PC-9 (cell line): ENCODE data around the gene RNF5. TPM values are rescaled to one million over a fixed set of nuclear protein-coding genes. Genes with fewer than 3 reads are reported as not detected.
A peak's percentile ranks its signal among the peaks of the same experiment; 100 is the strongest.

Experiments
- BruUV-seq: library from RNA; stranded (reverse); fragments of 400-500 nt; replicated peaks from 2 replicates; lab custom pipeline; 2021; lab: Mats Ljungman, UMichigan
- CTCF ChIA-PET: fragments of 300-600 bp; sonication (Branson Sonifier 250); formaldehyde crosslinking; loops from one replicate; lab custom pipeline; 2022; ENCODE audit warnings: antibody characterized with exemption; lab: Charles Lee
- POLR2A ChIA-PET: fragments of 300-600 bp; sonication (Branson Sonifier 250); formaldehyde crosslinking; loops from one replicate; lab custom pipeline; 2022; ENCODE audit warnings: antibody characterized with exemption; ENCODE audit not compliant: unreplicated experiment; lab: Charles Lee
- DNase-seq, 2 experiments: peaks; one replicate each; pipeline versions ENCODE4 v3.0.0 to v3.0.0-alpha.2; 2015 to 2022; ENCODE audit warnings: mixed read lengths in 1 of 2
- H2AFZ ChIP-seq: fragments of 200-600 bp; sonication (generic); 2 replicates; pipeline ENCODE4 v1.8.1; 2017; ENCODE audit warnings: antibody characterized with exemption
- H3F3A ChIP-seq: fragments of 200-600 bp; sonication (generic); 2 replicates; pipeline ENCODE4 v1.8.1; 2017; ENCODE audit warnings: antibody characterized with exemption, mild to moderate bottlenecking, low read depth; ENCODE audit not compliant: insufficient read depth
- H3K27ac ChIP-seq: fragments of 200-600 bp; sonication (generic); 2 replicates; pipeline ENCODE4 v1.6.1; 2016; ENCODE audit warnings: mixed run types
- H3K27me3 ChIP-seq: fragments of 200-600 bp; sonication (generic); 2 replicates; pipeline ENCODE4 v1.6.1; 2016; ENCODE audit warnings: low read depth, mixed run types; ENCODE audit not compliant: insufficient read depth
- H3K36me3 ChIP-seq: fragments of 200-600 bp; sonication (generic); 2 replicates; pipeline ENCODE4 v1.6.1; 2016; ENCODE audit warnings: low read depth, mixed run types
- H3K4me1 ChIP-seq: fragments of 200-600 bp; sonication (generic); replicated peaks from 2 replicates; pipeline ENCODE4 v1.6.1; 2016; ENCODE audit warnings: mixed run types; ENCODE audit not compliant: insufficient read depth
- H3K4me2 ChIP-seq: fragments of 200-600 bp; sonication (generic); 2 replicates; pipeline ENCODE4 v1.6.1; 2017; ENCODE audit warnings: mixed run types
- H3K4me3 ChIP-seq: fragments of 200-600 bp; sonication (generic); 2 replicates; pipeline ENCODE4 v1.6.1; 2016; ENCODE audit warnings: mixed run types
- H3K79me2 ChIP-seq: fragments of 200-600 bp; sonication (generic); 2 replicates; pipeline ENCODE4 v1.6.1; 2017; ENCODE audit warnings: low read depth, mixed run types
- H3K9me2 ChIP-seq: fragments of 200-600 bp; sonication (generic); 2 replicates; pipeline ENCODE4 v1.8.1; 2017; ENCODE audit warnings: mild to moderate bottlenecking; ENCODE audit not compliant: insufficient read depth
- H3K9me3 ChIP-seq: fragments of 200-600 bp; sonication (generic); 2 replicates; pipeline ENCODE4 v1.8.1; 2016; ENCODE audit warnings: low read depth; ENCODE audit not compliant: insufficient read depth
- H4K20me1 ChIP-seq: fragments of 200-600 bp; sonication (generic); 2 replicates; pipeline ENCODE4 v1.8.1; 2017; ENCODE audit not compliant: insufficient read depth
- CTCF ChIP-seq: fragments of 200-600 bp; sonication (generic); conservative IDR thresholded peaks from 2 replicates; pipeline ENCODE4 v1.6.1; 2017; ENCODE audit warnings: mixed run types, antibody characterized with exemption, mild to moderate bottlenecking, moderate library complexity
- EZH2 ChIP-seq: fragments of 200-600 bp; sonication (generic); IDR thresholded peaks from 2 replicates; pipeline ENCODE4 v1.8.0; 2017; ENCODE audit warnings: antibody characterized with exemption, low read depth
- intact Hi-C: fragments of 100-400 bp; cut with micrococcal nuclease; formaldehyde crosslinking; loops from one replicate; pipeline ENCODE4 v1.10.0; 2022; ENCODE audit not compliant: unreplicated experiment
- total RNA-seq: library from RNA; stranded (reverse); gene quantifications from 2 replicates; pipeline ENCODE4 v1.2.3, GENCODE V29; 2021

Gene RNF5
- total RNA-seq, 1 experiment from 2014 or later, result 45.6 TPM

GRCh38 chr6:32175322-32175710 is 2.9 kb upstream of the RNF5 start:
- Histone ChIP-seq H3K27me3 (no peaks in the 10 kb centered on the region), H3K36me3 (no peaks in the 10 kb centered on the region), H4K20me1 (no peaks in the 10 kb centered on the region), H3K4me3 (peak overlapping the region; percentile 98), H3F3A (peaks cover 15% of the 10 kb centered on the region; the same call in 1 of the 2 replicates), H2AFZ (peak overlapping the region; percentile 86; the same call in 1 of the 2 replicates), H3K79me2 (peaks cover 29% of the 10 kb centered on the region), H3K9me2 (no peaks in the 10 kb centered on the region), H3K4me1 (peaks cover 31% of the 10 kb centered on the region), H3K27ac (no peak overlapping the region), H3K9me3 (no peaks in the 10 kb centered on the region), H3K4me2 (peak overlapping the region; percentile 83)
- intact Hi-C loops, result loop anchor here (10.0 kb wide), 1 partner anchor 511 kb away; the partner anchor contains the start of genes C6orf47, CSNK2B, GPANK1 and LY6G5B
- no peak for DNase-seq
- ChIA-PET CTCF (no interaction called here), POLR2A (no interaction called here)
- BruUV-seq, result no TSS peak
- no peak for TF ChIP-seq CTCF
- no peak for TF ChIP-seq EZH2

DNA sequence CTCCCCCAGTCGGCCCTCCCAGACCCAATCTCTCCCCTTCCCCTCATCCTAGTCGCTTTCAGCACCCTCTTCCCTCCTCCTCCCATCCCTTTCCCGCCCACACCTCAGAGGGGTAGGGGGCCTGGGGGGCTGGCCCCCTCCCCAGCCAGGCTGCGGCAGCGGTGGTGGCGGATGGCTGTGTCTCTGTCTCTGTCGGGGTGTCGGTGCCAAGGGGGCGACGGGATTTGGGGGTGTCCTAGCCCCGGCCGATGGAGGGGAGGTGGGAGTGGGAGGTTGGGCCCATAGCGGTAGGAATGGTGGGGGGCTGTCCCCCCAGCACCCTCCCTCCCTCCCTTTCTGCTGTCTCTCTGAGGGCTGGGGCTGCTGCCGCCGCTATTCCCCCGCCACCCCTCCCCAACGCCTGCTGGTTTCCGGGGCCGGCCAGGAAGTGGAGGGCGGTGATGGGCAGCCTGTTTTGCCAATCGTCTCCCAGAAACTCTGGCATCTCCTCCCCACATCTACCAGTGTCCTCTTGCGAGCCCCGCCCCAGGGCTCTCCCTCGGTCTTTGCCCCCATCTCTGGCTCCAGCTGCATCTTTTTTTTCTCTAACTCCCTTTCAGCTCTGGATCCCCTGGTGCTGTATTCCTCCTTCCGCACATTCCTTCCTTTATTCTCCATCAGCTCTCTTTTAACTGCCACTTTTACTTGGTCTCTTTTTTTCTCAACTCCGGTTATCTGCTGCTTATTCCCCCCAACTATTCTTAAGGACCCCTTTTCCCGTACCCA is 2.3 kb upstream of the RNF5 start, which contains the start of gene AGPAT1:
Gene AGPAT1 (minus strand): TSS at position 374 of the 765 bp plus-strand sequence. CDS start 4,588 bp downstream, outside the sequence.
- peak within 1 kb of the TSS; percentile 98 for H3K4me3 ChIP-seq
- H3K36me3 ChIP-seq, result no peaks in the 10 kb centered on the region
- peaks cover 29% of the 10 kb centered on the region for H3K79me2 ChIP-seq
- peak within 1 kb of the TSS; percentile 83 for H3K4me2 ChIP-seq
- H3K9me2 ChIP-seq, result no peaks in the 10 kb centered on the region
- no peaks in the 10 kb centered on the region for H4K20me1 ChIP-seq
- no peaks in the 10 kb centered on the region for H3K27me3 ChIP-seq
- H3K27ac ChIP-seq, result peak within 1 kb of the TSS; percentile 86
- no peak for TF ChIP-seq CTCF
- no peak for TF ChIP-seq EZH2
- peak; percentile 82 to 96 for DNase-seq
- ChIA-PET CTCF (no interaction called here), POLR2A (no interaction called here)
- intact Hi-C loops, result loop anchor here (2.0 to 10.0 kb wide), 2 partner anchors 21 to 511 kb away; partner anchors contain the start of genes C6orf47, CSNK2B, GPANK1 and LY6G5B
- H3K9me3 ChIP-seq, result no peaks in the 10 kb centered on the region
- H3F3A ChIP-seq, result peaks cover 15% of the 10 kb centered on the region; the same call in 1 of the 2 replicates
- H2AFZ ChIP-seq, result peak within 1 kb of the TSS; percentile 86
- BruUV-seq, result no TSS peak
- H3K4me1 ChIP-seq, result peaks cover 31% of the 10 kb centered on the region

DNA sequence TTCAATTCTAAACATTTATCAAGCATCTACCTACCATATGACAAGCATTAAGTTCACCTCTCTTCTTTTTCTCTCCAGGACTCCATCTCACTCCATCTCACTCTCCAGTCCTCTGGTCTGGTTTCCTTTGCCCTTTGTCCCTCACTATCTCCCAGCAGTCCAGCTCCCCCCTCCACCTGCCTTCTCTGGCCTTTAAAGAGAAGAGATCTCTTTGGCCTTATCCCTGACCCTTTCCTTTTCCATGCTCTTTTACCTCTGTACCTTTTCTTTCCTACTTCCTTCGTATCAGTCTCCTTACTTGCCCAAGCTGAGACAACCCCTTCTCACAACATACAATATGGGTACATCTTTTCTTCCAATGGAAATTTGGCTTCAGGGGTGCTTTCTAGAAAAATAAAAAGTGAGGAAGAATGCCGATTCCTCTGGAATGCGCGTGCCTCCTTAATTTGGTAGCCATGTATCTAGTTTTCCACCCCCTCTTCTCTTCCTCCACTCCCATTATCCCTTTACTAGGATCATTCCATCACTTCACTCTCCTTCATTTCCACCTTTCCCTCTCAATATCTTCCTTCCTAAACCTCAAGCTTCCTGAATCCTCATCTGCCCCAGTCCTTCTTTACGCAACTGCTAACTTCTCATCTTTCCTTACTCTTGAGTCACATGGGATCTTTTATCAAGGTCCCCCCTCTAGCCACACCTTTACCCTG is 1.6 kb upstream of the RNF5 start:
- Histone ChIP-seq H3K27me3 (no peaks in the 10 kb centered on the region), H2AFZ (peak overlapping the region; percentile 76), H3K27ac (peak overlapping the region; percentile 86), H3K4me2 (peak overlapping the region; percentile 83), H3F3A (peaks cover 15% of the 10 kb centered on the region; the same call in 1 of the 2 replicates), H3K9me2 (no peaks in the 10 kb centered on the region), H3K79me2 (peaks cover 29% of the 10 kb centered on the region), H3K36me3 (no peaks in the 10 kb centered on the region), H3K4me1 (peaks cover 31% of the 10 kb centered on the region), H3K9me3 (no peaks in the 10 kb centered on the region), H4K20me1 (no peaks in the 10 kb centered on the region), H3K4me3 (peak overlapping the region; percentile 98)
- POLR2A ChIA-PET, result no interaction called here
- CTCF ChIA-PET, result no interaction called here
- DNase-seq, result peak in 1 of 2 experiments; percentile 77
- no peak for TF ChIP-seq CTCF
- intact Hi-C loops, result loop anchor here (1.0 to 10.0 kb wide), 3 partner anchors 22 to 512 kb away; partner anchors contain the start of genes C6orf47, CSNK2B, FKBPL and GPANK1
- BruUV-seq, result no TSS peak
